Heart right ventricle (tissue), 16 donors: Measurements from ENCODE around the gene TBC1D8B. TPM values are rescaled to one million over a fixed set of nuclear protein-coding genes. Genes with fewer than 3 reads are reported as not detected.
A peak's percentile ranks its signal among the peaks of the same experiment; 100 is the strongest.

Experiments
- ATAC-seq, 8 donors: fragments of 200-7000 bp; cut with Tn5 transposase; one replicate each; pipeline ENCODE4 v1.9.1; 2020; ENCODE audit warnings: mild to moderate bottlenecking in 8 of 8, moderate library complexity in 8 of 8, moderate number of reproducible peaks in 1 of 8
- DNase-seq, 2 donors: peaks; one replicate each; pipeline ENCODE4 v3.0.0-alpha.2; 2020
- H3K27ac ChIP-seq, 10 donors: fragments of 200-600 bp; sonication (generic) in 2 of 10; one replicate each; pipeline versions ENCODE4 v1.5.0 to v1.8.0; 2020 to 2022; ENCODE audit warnings: mild to moderate bottlenecking in 3 of 10
- H3K27me3 ChIP-seq, 7 donors: fragments of 200-600 bp; one replicate each; pipeline ENCODE4 v1.8.0; 2021 to 2022; ENCODE audit warnings: mild to moderate bottlenecking in 2 of 7
- H3K36me3 ChIP-seq, 9 donors: fragments of 200-600 bp; sonication (generic) in 1 of 9; one replicate each; pipeline versions ENCODE4 v1.5.0 to v1.8.0; 2020 to 2022; ENCODE audit warnings: mild to moderate bottlenecking in 2 of 9
- H3K4me1 ChIP-seq, 9 donors: fragments of 200-600 bp; sonication (generic) in 1 of 9; one replicate each; pipeline versions ENCODE4 v1.5.0 to v1.8.0; 2020 to 2022; ENCODE audit warnings: mild to moderate bottlenecking in 4 of 9
- H3K4me3 ChIP-seq, 10 donors: fragments of 200-600 bp; sonication (generic) in 2 of 10; one replicate each; pipeline versions ENCODE4 v1.5.0 to v1.8.0; 2020 to 2022; ENCODE audit warnings: mild to moderate bottlenecking in 7 of 10, moderate library complexity in 2 of 10
- H3K9me3 ChIP-seq, 11 donors: fragments of 200-600 bp in 10 of 11; sonication (generic) in 2 of 11; one replicate each; pipeline versions ENCODE4 v1.5.0 to v1.8.0; 2013 to 2022; ENCODE audit warnings: mild to moderate bottlenecking in 2 of 11, control low read depth in 1 of 11, moderate library complexity in 1 of 11
- CTCF ChIP-seq, 9 donors: fragments of 200-600 bp; sonication (generic) in 2 of 9; IDR thresholded peaks; one replicate each; pipeline versions ENCODE4 v1.5.0 to v1.8.0; 2021 to 2022; ENCODE audit warnings: antibody characterized with exemption in 9 of 9, mild to moderate bottlenecking in 5 of 9, moderate library complexity in 1 of 9
- WGBS, 2 donors: extraction: QIAGEN DNeasy Blood & Tissue Kit; methylation state at CpG; one replicate each; pipeline ENCODE4 v1.1.7; 2013; ENCODE audit warnings: inconsistent platforms in 1 of 2; 5-methylcytosine and 5-hydroxymethylcytosine counted together
- intact Hi-C, 10 donors: fragments of 100-400 bp; cut with DNase I; formaldehyde crosslinking; loops; one replicate each; pipeline versions ENCODE4 v1.11.1 to v1.14.2; 2022
- polyA plus RNA-seq, 2 donors: library from polyadenylated mRNA; stranded (reverse); fragments of 200-250 nt; gene quantifications; one replicate each; pipeline ENCODE4 v1.2.3, GENCODE V29; 2013
- total RNA-seq, 10 donors: library from RNA; stranded (reverse); fragmentation: NEBNext Ultra II Directional in 3 of 10; extraction: Animal tissue kit (Norgen Biotek cat#: 25700) in 3 of 10; gene quantifications; one replicate each; pipeline versions ENCODE4 v1.2.1 to v1.2.4, GENCODE V29; 2021 to 2023
- donor health status: Arrhythmogenic right ventricular cardiomyopathy.
- donor health status: ischemic (EF 13 %, LVEDD 7.1; RV severe dilation, severe dysfunction).
- donor health status: healthy with polysubstance abuse.
- donor health status: DM: no; HTN: yes; CAD: no.
- donor health status: DM: no; HTN: no; CAD: no.
- donor health status: ischemic (EF 25% LVEDD 6.9; RV normal size, moderate dysfunction).
- donor health status: ischemic (EF 25% LVEDD 5.7; RV mildly dilated, moderate dysfunction).
- donor health status: healthy.
- donor health status: DM: yes; HTN: yes; CAD: no.
- donor health status: Ischemic cardiomyopathy.
- donor health status: ischemic (EF 35%, LVEDD 5.7; RV mildly dilated, moderate dysfunction).
- donor health status: nonischemic (EF 11% LVEDD 7.7; RV severe dilation, severe dysfunction).
- donor health status: DM: yes; HTN: yes; CAD: no.
- donor health status: PGD.
- donor health status: ischemic (EF 29% LVEDD 5.4; RV normal size, mild dysfunction).
- donor health status: nonischemic (EF 23%, LVEDD 6.1; RV moderate dilation, normal function).

Gene TBC1D8B
- total and polyA plus RNA-seq, 12 donors: 0.87 to 3.4 (median 2.1) TPM

- Histone ChIP-seq H3K27me3 (peaks cover 0 to 57% (median 0%) of the 10 kb centered on the region in 7 donors), H3K4me1 (no peaks in the 10 kb centered on the region), H3K27ac (no peak overlapping the region), H3K9me3 (no peaks in the 10 kb centered on the region), H3K4me3 (no peak overlapping the region), H3K36me3 (no peaks in the 10 kb centered on the region)
- intact Hi-C loops: no loop called here
- WGBS, 2 donors: 46 to 50% methylated on average over 1 of the region's 1 CpG
- DNase-seq (no peak), ATAC-seq (no peak)
- no peak for TF ChIP-seq CTCF (IDR thresholded peaks at IDR 0.05)
Measured at GRCh38 chrX:106780664-106781377, 21.7 kb upstream of the TBC1D8B start.

GRCh38 chrX:106783716-106784115 is 18.8 kb upstream of the TBC1D8B start:
- Histone ChIP-seq H3K27me3 (peaks cover 0 to 76% (median 0%) of the 10 kb centered on the region in 7 donors), H3K27ac (no peak overlapping the region), H3K4me3 (no peak overlapping the region), H3K36me3 (no peaks in the 10 kb centered on the region), H3K9me3 (no peaks in the 10 kb centered on the region), H3K4me1 (no peaks in the 10 kb centered on the region)
- DNase-seq (no peak), ATAC-seq (no peak)
- no peak for TF ChIP-seq CTCF (IDR thresholded peaks at IDR 0.05)
- WGBS, 2 donors: 30 to 47% methylated on average over 7 of the region's 7 CpGs
- intact Hi-C loops: no loop called here

- ATAC-seq: no peak
- WGBS, 2 donors: 2 to 9% methylated on average over 1 of the region's 1 CpG
- no peak overlapping the region for H3K4me3 ChIP-seq
Measured at GRCh38 chrX:106791495-106791894, 11.0 kb upstream of the TBC1D8B start.

GRCh38 chrX:106802063-106802387 is 448 bp upstream of the TBC1D8B start:
- H3K36me3 ChIP-seq: no peaks in the 10 kb centered on the region
- peaks cover 0 to 7% (median 0%) of the 10 kb centered on the region in 9 donors for H3K4me1 ChIP-seq
- TF ChIP-seq CTCF (IDR thresholded peaks at IDR 0.05): no peak
- no peaks in the 10 kb centered on the region for H3K9me3 ChIP-seq
- H3K27ac ChIP-seq: peak overlapping the region in 2 of 10 donors; percentile 13 to 49
- peak overlapping the region; percentile 46 to 72 (median 63) for H3K4me3 ChIP-seq
- peaks cover 0 to 64% (median 0%) of the 10 kb centered on the region in 7 donors for H3K27me3 ChIP-seq
- intact Hi-C loops: no loop called here
- no peak for DNase-seq
- ATAC-seq: peak in 4 of 8 donors; percentile 21 to 52 (median 32)
- WGBS, 2 donors: 1 to 4% methylated on average over 11 of the region's 11 CpGs

More at GRCh38 chrX:106791495-106791894, 11.0 kb upstream of the TBC1D8B start:
- Histone ChIP-seq H3K27me3 (peaks cover 0 to 54% (median 0%) of the 10 kb centered on the region in 7 donors), H3K27ac (no peak overlapping the region), H3K4me1 (no peaks in the 10 kb centered on the region), H3K9me3 (no peaks in the 10 kb centered on the region), H3K36me3 (no peaks in the 10 kb centered on the region)
- peak in 7 of 9 donors; percentile 18 to 44 (median 35) for TF ChIP-seq CTCF (IDR thresholded peaks at IDR 0.05)
- intact Hi-C loops: loop anchor here in 7 of 10 donors (5.0 to 10.0 kb wide), 2 partner anchors 307 to 309 kb away; no protein-coding TSS in a partner anchor
- no peak for DNase-seq
